Mesodermal cell (in vitro differentiated cells): ENCODE results near the gene DCDC2C.

Experiments used
- H3K27ac ChIP-seq: 2 replicates; pipeline ENCODE4 v1.7.0; 2013; ENCODE audit warnings: mild to moderate bottlenecking, low read depth, low read length, moderate library complexity; ENCODE audit not compliant: severe bottlenecking
- H3K36me3 ChIP-seq: 2 replicates; pipeline ENCODE4 v1.7.1; 2013; ENCODE audit warnings: mild to moderate bottlenecking, low read length, moderate library complexity; ENCODE audit not compliant: control insufficient read depth, insufficient read depth
- H3K4me1 ChIP-seq: one replicate; pipeline ENCODE4 v1.7.1; 2013; ENCODE audit warnings: mild to moderate bottlenecking, low read length; ENCODE audit not compliant: insufficient read depth, control insufficient read depth, poor library complexity, severe bottlenecking
- H3K4me3 ChIP-seq: 2 replicates; pipeline ENCODE4 v1.7.0; 2013; ENCODE audit warnings: low read length, control low read depth, mild to moderate bottlenecking; ENCODE audit not compliant: insufficient read depth, poor library complexity, severe bottlenecking; ENCODE audit errors: extremely low read depth
- H3K9me3 ChIP-seq: 2 replicates; pipeline ENCODE4 v1.7.1; 2013; ENCODE audit warnings: mild to moderate bottlenecking, low read length, moderate library complexity; ENCODE audit not compliant: control insufficient read depth
- WGBS, 2 experiments: methylation state at CpG; one replicate each; pipeline ENCODE4 v1.1.5; 2013; ENCODE audit warnings: missing lambda C conversion rate in 2 of 2; ENCODE audit not compliant: insufficient coverage in 2 of 2; 5-methylcytosine and 5-hydroxymethylcytosine counted together

The DCDC2C gene

GRCh38 chr2:3895021-3895420, 191.6 kb downstream of the DCDC2C start:
- WGBS, 2 experiments = 69 to 88% methylated on average over 2 of the region's 2 CpGs

More at GRCh38 chr2:3895021-3895420, 191.6 kb downstream of the DCDC2C start:
- Histone ChIP-seq H3K4me1 (no peaks in the 10 kb centered on the region), H3K4me3 (no peak overlapping the region), H3K36me3 (no peaks in the 10 kb centered on the region), H3K27ac (no peak overlapping the region), H3K9me3 (no peaks in the 10 kb centered on the region)
